HG03095 (cell line): ENCODE measurements around the gene MMP14.
"Not testable (repeated sequence)": the region's sequence is repeated elsewhere in the genome, so short reads cannot be mapped to it uniquely, and the experiment has no call there.

ENCODE experiments used
- ATAC-seq: cut with Tn5 transposase; IDR thresholded peaks from one replicate; pipeline ENCODE4 v1.9.1; 2021; ENCODE audit warnings: moderate library complexity; ENCODE audit not compliant: unreplicated experiment

MMP14 gene

DNA sequence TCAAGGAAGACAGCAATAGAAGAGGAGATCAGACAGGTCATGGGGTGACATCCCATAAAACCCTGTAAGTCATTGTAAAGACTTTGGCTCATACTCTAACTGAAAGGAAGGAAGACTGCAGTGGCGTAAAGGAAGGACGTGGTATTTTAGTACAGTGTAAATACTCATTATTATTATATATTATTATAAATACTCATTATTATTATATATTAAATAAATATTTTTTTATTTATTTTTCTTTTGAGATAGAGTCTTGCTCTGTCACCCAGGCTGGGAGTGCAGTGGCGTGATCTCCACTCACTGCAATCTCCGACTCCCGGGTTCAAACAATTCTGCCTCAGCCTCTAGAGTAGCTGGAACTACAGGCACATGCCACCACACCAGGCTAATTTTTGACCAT, 20.0 kb downstream of the MMP14 start:
- ATAC-seq = no peak

DNA sequence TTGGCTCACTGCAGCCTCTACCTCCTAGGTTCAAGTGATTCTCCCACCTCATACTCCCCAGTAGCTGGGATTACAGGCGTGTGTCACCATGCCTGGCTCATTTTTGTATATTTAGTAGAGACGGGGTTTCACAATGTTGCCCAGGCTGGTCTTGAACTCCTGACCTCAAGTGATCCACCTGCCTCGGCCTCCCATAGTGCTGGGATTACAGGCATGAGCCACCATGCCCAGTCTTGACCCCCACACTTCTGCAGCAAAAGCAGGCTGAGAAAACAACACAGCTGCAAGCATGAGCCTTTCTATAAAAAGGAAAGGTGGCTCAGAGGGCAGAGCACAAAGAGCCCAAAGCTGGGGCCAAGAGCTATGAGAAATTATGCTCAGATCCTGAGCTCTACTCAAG, 24.0 kb downstream of the MMP14 start:
- ATAC-seq = not testable (repeated sequence)

- ATAC-seq = no peak
These were observed 25.3 kb downstream of the MMP14 start for GRCh38 chr14:22861651-22862050.

DNA sequence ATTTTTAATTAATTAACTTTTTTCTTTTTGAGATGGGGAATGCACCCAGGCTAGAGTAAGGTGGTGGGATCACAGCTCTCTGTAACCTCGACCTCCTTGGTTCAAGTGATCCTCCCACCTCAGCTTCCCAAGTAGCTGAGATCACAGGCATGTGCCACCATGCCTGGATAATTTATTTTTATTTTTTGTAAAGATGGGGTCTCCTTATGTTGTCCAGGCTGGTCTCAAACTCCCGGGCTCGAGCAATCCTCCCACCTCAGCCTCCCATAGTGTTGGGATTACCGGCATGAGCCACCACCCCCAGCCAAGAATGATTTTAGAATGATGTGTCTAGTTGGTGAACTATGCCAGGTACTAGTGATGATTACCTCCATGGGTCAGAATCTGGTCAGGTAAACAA, 28.6 kb downstream of the MMP14 start:
- ATAC-seq = no peak

GRCh38 chr14:22865424-22866405, 29.3 kb downstream of the MMP14 start:
- no peak for ATAC-seq

DNA sequence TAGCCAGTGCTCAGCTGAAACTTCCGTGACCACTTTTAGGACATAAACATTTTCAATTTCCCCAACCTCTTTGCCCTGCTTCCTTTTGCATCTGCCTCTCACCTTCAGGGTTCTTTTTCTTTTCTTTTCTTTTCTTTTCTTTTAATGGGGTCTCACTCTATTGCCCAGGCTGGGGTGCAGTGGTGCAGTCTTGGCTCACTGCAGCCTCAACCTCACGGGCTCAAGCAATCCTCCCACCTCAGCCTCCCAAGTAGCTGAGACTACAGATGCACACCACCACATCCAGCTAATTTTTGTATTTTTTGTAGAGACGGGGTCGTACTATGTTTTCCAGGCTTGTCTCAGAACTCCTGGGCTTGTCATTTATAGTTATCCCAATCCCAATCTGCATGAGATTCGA, 30.5 kb downstream of the MMP14 start:
- ATAC-seq = no peak

DNA sequence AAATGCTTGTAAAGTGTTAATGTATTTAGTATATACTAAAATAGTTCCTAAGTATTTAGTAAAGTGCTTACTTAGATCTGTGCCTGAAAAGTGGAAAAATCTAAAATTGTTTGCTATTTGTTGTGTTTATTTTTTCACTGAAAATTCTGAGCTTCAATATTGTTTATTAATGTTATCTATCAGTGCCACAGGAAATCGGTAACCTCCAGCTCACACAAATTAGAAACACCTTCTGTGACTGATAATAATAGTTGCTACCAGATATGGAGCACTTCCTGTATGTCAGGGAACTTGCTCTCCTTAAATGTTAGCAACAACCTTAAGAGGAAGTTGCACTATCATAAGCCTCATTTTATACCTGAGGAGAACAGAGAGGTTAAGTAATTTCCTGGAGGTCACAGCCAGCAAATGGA, 34.4 kb downstream of the MMP14 start:
- peak; percentile 46 for ATAC-seq

DNA sequence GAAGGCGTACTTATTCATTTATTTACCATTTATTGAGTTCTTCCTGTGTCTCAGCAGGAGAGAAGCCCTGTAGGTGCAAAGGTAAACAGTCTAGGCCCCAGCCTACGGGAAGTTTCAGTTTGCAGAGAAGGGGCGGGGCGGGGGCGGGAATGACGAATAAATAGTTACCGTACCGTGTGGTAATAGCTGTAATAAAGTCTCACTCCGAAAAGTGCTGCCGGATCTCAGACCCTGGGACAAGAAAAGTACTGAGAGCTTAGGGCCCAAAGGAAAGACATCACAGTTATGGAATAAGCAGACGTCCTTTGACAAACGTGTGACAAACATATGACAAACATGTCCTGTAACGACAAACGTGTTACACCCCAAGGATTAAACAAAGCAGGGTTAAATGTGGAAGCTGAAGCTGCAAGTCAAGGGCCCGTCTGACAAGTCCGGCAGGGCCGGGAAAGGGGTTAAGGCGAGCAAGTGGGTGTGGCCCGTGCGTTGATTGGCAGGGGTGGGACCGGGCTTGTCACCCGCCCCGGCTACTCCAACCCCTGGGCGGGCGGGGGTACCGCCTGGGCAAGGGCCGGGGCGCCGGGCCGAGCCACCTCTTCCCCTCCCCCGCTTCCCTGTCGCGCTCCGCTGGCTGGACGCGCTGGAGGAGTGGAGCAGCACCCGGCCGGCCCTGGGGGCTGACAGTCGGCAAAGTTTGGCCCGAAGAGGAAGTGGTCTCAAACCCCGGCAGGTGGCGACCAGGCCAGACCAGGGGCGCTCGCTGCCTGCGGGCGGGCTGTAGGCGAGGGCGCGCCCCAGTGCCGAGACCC, 35.0 kb downstream of the MMP14 start, which contains the start of gene LRP10:
TSS of gene LRP10 (plus strand) at position 517 of the 809 bp plus-strand sequence. CDS start 564 bp downstream, outside the sequence.
- peak; percentile 72 for ATAC-seq

- peak; percentile 26 for ATAC-seq
These were observed 35.8 kb downstream of the MMP14 start for GRCh38 chr14:22872033-22872832.

DNA sequence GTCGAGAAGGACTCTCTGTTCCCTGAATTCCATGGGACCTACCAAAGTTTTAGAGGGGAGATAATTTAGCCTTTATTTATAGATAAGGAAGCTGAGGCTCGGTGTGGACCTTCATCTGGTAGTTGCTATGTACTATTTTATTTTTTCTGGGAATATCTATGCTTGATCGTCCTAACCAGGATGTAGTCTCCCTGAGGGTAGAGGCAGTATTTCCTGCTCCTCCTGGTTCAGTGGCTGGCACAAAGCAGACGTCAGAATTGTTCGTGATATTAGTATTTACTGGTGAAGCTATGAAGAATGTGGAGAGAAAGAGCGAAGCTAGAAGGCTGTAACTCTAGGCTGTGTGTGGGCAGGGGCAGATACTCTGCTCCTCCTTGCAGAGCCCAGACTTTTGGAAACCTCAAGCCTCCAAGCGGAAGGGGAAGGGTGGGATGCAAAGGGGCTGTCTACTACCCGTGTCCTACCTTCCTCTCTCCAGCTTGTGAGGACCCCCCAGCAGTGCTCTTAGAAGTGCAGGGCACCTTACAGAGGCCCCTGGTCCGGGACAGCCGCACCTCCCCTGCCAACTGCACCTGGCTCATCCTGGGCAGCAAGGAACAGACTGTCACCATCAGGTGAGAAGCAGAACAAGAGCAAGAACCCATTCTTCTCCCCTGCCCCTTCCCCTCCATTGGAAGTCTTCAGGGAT, 36.6 kb downstream of the MMP14 start:
- ATAC-seq = no peak

DNA sequence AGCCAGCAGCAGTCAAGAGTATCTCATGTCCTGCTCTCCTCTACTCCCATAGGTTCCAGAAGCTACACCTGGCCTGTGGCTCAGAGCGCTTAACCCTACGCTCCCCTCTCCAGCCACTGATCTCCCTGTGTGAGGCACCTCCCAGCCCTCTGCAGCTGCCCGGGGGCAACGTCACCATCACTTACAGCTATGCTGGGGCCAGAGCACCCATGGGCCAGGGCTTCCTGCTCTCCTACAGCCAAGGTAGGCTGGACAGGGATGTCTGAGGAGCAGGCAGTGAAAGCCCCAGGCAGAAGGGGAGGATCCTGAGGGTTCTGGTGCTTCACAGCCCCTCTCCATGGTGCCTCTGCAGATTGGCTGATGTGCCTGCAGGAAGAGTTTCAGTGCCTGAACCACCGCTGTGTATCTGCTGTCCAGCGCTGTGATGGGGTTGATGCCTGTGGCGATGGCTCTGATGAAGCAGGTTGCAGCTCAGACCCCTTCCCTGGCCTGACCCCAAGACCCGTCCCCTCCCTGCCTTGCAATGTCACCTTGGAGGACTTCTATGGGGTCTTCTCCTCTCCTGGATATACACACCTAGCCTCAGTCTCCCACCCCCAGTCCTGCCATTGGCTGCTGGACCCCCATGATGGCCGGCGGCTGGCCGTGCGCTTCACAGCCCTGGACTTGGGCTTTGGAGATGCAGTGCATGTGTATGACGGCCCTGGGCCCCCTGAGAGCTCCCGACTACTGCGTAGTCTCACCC, 38.8 kb downstream of the MMP14 start:
- no peak for ATAC-seq

GRCh38 chr14:22875748-22876319, 39.4 kb downstream of the MMP14 start:
- no peak for ATAC-seq

DNA sequence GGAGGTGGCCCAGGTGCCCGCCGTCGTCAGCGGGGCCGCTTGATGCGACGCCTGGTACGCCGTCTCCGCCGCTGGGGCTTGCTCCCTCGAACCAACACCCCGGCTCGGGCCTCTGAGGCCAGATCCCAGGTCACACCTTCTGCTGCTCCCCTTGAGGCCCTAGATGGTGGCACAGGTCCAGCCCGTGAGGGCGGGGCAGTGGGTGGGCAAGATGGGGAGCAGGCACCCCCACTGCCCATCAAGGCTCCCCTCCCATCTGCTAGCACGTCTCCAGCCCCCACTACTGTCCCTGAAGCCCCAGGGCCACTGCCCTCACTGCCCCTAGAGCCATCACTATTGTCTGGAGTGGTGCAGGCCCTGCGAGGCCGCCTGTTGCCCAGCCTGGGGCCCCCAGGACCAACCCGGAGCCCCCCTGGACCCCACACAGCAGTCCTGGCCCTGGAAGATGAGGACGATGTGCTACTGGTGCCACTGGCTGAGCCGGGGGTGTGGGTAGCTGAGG, 40.7 kb downstream of the MMP14 start:
- no peak for ATAC-seq

DNA sequence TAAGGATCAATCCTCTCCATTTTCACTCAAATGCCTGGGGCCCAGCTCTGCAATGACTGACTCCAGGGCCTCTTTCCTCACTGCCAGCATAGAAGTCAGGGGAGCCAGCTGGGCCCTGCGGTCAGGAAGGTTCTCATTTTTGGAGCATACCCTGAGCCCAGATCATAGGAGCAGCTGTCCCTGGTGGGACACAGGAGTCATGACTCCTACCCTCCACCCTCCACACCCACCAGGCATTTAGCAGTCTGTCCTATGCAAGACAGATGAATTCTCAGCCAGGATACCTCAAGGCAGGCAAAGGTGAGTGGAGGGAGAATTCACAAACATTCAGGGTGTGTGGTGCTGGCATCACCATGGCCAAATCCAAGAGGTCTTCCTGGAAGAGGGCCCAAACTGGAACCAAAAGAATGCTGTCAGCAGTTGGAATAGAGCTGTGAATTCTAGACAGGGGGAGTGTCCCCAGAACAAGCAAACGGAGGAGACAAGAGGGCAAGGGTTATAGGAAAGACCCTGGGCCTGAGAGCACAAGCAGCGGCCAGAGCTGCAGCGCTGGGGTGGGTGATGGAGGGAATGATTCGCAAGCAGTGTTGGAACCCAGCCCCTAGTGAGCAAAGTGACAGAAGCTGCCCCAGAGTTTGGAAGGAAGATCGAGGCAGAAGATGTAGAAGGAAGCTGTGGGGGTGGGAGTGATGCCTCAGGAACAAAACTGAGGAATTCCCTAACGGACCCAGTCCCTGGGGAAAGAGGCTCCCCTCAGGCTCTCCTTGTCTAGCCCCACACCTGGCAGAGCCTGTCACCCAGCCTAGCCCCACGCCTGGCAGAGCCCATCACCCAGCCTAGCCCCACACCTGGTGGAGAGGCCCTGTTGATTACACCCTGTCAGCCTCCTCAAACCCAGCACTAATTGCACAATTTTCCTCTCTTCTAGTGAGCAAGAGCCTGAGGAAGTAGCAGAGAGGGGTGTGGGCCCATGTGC, 42.2 kb downstream of the MMP14 start:
- ATAC-seq = no peak

- ATAC-seq = no peak
These were observed 45.7 kb downstream of the MMP14 start for GRCh38 chr14:22882064-22882463.

DNA sequence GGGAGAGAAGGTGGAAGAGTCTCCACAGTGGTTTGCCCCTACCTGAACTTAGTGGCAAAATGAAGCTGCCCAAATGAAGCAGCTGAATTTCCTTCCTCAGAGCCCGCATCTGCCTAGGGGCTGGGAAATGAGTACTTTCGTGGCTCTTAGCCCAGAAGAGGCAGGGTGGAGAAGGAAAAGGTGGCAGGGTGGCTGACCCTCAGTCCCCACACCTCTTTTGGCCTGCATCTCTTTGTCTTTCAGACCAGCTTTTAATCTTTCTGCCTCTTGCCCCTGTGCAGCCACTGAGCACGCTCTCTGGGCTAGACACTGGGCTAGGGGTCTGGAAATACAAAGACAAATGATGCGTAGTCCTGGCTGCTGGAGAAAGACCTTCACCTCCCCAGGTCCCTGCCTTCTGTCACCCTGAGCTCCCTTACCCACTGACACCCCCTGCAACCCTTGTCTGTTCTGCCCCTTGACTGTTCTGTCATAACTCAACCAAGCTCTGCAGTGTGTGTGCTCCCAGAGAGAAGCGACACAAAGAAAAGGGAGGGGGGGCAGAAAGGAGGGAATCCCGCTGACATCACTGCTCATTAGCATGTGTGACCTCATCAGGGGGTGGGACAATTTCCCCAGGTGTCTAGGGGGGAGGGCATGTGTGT, 46.3 kb downstream of the MMP14 start:
- no peak for ATAC-seq
